PC-3 (cell line): ENCODE results near the gene KLF11.

Source experiments
- EZH2 ChIP-seq: fragments of 300-600 bp; sonication (generic); IDR thresholded peaks from one replicate; pipeline ENCODE4 v1.6.1; 2017; ENCODE audit warnings: antibody characterized with exemption, mild to moderate bottlenecking, low read length; ENCODE audit not compliant: unreplicated experiment
- EZH2phosphoT487 ChIP-seq: fragments of 300-600 bp; sonication (generic); IDR thresholded peaks from 2 replicates; pipeline ENCODE4 v1.6.1; 2018; ENCODE audit warnings: mild to moderate bottlenecking, antibody characterized with exemption, low read length, borderline replicate concordance
- TF ChIP-seq, protein P1 (sequence below): fragments of 300-600 bp; sonication (generic); conservative IDR thresholded peaks from 2 replicates; pipeline ENCODE4 v1.5.1; 2017; ENCODE audit warnings: antibody characterized with exemption, low read depth, mild to moderate bottlenecking, low read length

DNA sequence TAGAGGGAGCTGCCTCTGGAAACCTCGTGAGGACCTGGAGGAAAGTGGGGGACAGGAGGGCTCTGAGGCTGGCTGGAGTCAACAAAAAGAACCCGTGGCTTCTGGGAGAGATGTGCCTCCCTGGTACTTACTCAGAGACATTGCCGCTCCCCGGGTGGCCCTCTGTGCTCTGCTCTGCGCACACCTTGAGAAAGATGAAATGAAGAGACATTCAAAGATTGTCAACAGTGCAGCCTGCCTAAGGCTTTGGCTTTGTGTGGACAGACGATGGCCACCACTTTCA, 22.4 kb downstream of the KLF11 start:
- TF ChIP-seq, protein P1, sequence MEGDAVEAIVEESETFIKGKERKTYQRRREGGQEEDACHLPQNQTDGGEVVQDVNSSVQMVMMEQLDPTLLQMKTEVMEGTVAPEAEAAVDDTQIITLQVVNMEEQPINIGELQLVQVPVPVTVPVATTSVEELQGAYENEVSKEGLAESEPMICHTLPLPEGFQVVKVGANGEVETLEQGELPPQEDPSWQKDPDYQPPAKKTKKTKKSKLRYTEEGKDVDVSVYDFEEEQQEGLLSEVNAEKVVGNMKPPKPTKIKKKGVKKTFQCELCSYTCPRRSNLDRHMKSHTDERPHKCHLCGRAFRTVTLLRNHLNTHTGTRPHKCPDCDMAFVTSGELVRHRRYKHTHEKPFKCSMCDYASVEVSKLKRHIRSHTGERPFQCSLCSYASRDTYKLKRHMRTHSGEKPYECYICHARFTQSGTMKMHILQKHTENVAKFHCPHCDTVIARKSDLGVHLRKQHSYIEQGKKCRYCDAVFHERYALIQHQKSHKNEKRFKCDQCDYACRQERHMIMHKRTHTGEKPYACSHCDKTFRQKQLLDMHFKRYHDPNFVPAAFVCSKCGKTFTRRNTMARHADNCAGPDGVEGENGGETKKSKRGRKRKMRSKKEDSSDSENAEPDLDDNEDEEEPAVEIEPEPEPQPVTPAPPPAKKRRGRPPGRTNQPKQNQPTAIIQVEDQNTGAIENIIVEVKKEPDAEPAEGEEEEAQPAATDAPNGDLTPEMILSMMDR, result no peak
- no peak for TF ChIP-seq EZH2
- no peak for TF ChIP-seq EZH2phosphoT487
